Measurements from ENCODE around the gene LIMS2.

Gene LIMS2

GRCh38 chr2:127619877-127620705 lies 55.2 kb downstream of the LIMS2 start:
- Histone ChIP-seq H3K36me3 (ENCODE audit: insufficient read depth, low read length) (no peaks in the 10 kb centered on the region), H2AFZ (ENCODE audit: low read length) (no peak overlapping the region), H3K4me2 (ENCODE audit: low read depth, low read length, poor library complexity, severe bottlenecking) (peak overlapping the region; percentile 57), H3K4me3 (ENCODE audit: low read length, poor library complexity, severe bottlenecking) (peak overlapping the region; percentile 14), H3F3A (ENCODE audit: low read depth) (peaks cover 20% of the 10 kb centered on the region), H3K9me2 (replicated peaks; ENCODE audit: low read depth, low read length) (no peaks in the 10 kb centered on the region), H3K27me3 (ENCODE audit: insufficient read depth, low read length, poor library complexity, severe bottlenecking) (no peaks in the 10 kb centered on the region), H3K79me2 (ENCODE audit: insufficient read depth, low read length) (no peaks in the 10 kb centered on the region), H3K4me1 (ENCODE audit: insufficient read depth, low read length, poor library complexity, severe bottlenecking) (peaks cover 65% of the 10 kb centered on the region), H4K20me1 (ENCODE audit: insufficient read depth, low read length, poor library complexity, severe bottlenecking) (no peaks in the 10 kb centered on the region), H3K9ac (ENCODE audit: low read depth, low read length, poor library complexity, severe bottlenecking) (peak overlapping the region; percentile 44), H3K9me3 (ENCODE audit: insufficient read depth, low read depth, low read length) (no peaks in the 10 kb centered on the region)
- TF ChIP-seq EZH2phosphoT487 (IDR thresholded peaks at IDR 0.05; ENCODE audit: borderline replicate concordance) (no peak), CTCF (conservative IDR thresholded peaks at IDR 0.05; ENCODE audit: low read length) (no peak)

GRCh38 chr2:127619203-127619590 lies 56.1 kb downstream of the LIMS2 start:
- Histone ChIP-seq H3K9ac (ENCODE audit: low read depth, low read length, poor library complexity, severe bottlenecking) (no peak overlapping the region), H3K27me3 (ENCODE audit: insufficient read depth, low read length, poor library complexity, severe bottlenecking) (no peaks in the 10 kb centered on the region), H3F3A (ENCODE audit: low read depth) (peaks cover 29% of the 10 kb centered on the region), H4K20me1 (ENCODE audit: insufficient read depth, low read length, poor library complexity, severe bottlenecking) (no peaks in the 10 kb centered on the region), H3K79me2 (ENCODE audit: insufficient read depth, low read length) (no peaks in the 10 kb centered on the region), H3K9me2 (replicated peaks; ENCODE audit: low read depth, low read length) (no peaks in the 10 kb centered on the region), H3K9me3 (ENCODE audit: insufficient read depth, low read depth, low read length) (no peaks in the 10 kb centered on the region), H2AFZ (ENCODE audit: low read length) (no peak overlapping the region), H3K4me1 (ENCODE audit: insufficient read depth, low read length, poor library complexity, severe bottlenecking) (peaks cover 74% of the 10 kb centered on the region), H3K36me3 (ENCODE audit: insufficient read depth, low read length) (no peaks in the 10 kb centered on the region), H3K4me3 (ENCODE audit: low read length, poor library complexity, severe bottlenecking) (no peak overlapping the region), H3K4me2 (ENCODE audit: low read depth, low read length, poor library complexity, severe bottlenecking) (no peak overlapping the region)
- no peak for TF ChIP-seq CTCF (conservative IDR thresholded peaks at IDR 0.05; ENCODE audit: low read length)
- no peak for TF ChIP-seq EZH2phosphoT487 (IDR thresholded peaks at IDR 0.05; ENCODE audit: borderline replicate concordance)

GRCh38 chr2:127618551-127619202 lies 56.7 kb downstream of the LIMS2 start:
- H3K36me3 ChIP-seq (ENCODE audit: insufficient read depth, low read length), result no peaks in the 10 kb centered on the region
- TF ChIP-seq EZH2phosphoT487 (IDR thresholded peaks at IDR 0.05; ENCODE audit: borderline replicate concordance) (no peak), CTCF (conservative IDR thresholded peaks at IDR 0.05; ENCODE audit: low read length) (no peak)
- no peaks in the 10 kb centered on the region for H3K9me2 ChIP-seq (replicated peaks; ENCODE audit: low read depth, low read length)
- no peaks in the 10 kb centered on the region for H3K79me2 ChIP-seq (ENCODE audit: insufficient read depth, low read length)
- H2AFZ ChIP-seq (ENCODE audit: low read length), result no peak overlapping the region
- H3K4me2 ChIP-seq (ENCODE audit: low read depth, low read length, poor library complexity, severe bottlenecking), result no peak overlapping the region
- no peaks in the 10 kb centered on the region for H3K27me3 ChIP-seq (ENCODE audit: insufficient read depth, low read length, poor library complexity, severe bottlenecking)
- H3K9ac ChIP-seq (ENCODE audit: low read depth, low read length, poor library complexity, severe bottlenecking), result peak overlapping the region; percentile 47
- no peak overlapping the region for H3K4me3 ChIP-seq (ENCODE audit: low read length, poor library complexity, severe bottlenecking)
- peaks cover 79% of the 10 kb centered on the region for H3K4me1 ChIP-seq (ENCODE audit: insufficient read depth, low read length, poor library complexity, severe bottlenecking)
- peaks cover under 1% of the 10 kb centered on the region; the same call in 1 of the 2 replicates for H3K9me3 ChIP-seq (ENCODE audit: insufficient read depth, low read depth, low read length)
- H3F3A ChIP-seq (ENCODE audit: low read depth), result peaks cover 32% of the 10 kb centered on the region
- H4K20me1 ChIP-seq (ENCODE audit: insufficient read depth, low read length, poor library complexity, severe bottlenecking), result no peaks in the 10 kb centered on the region

Measured in Loucy (cell line).